A549 (cell line): ENCODE results near the gene CAMKMT. TPM values are rescaled to one million over a fixed set of nuclear protein-coding genes. Genes with fewer than 3 reads are reported as not detected.

Experiments used
- ATAC-seq, 2 experiments: fragments of 200-7000 bp in 1 of 2; fragments of >200 bp in 1 of 2; cut with Nextera tagmentation in 1 of 2; cut with Tn5 transposase in 1 of 2; 3 replicates each; pipeline versions ENCODE4 v1.8.0 to v1.9.1; 2018 to 2020; ENCODE audit warnings: mild to moderate bottlenecking in 1 of 2, moderate library complexity in 1 of 2
- CTCF ChIA-PET: fragments of 300-600 bp; sonication (Branson Sonifier 250); formaldehyde crosslinking; extraction: SDS; loops from one replicate; lab custom pipeline; 2021; ENCODE audit warnings: antibody characterized with exemption, inconsistent platforms; lab: Yijun Ruan, JAX
- POLR2A ChIA-PET: fragments of 350-600 bp; formaldehyde crosslinking; extraction: SDS; loops from one replicate; lab custom pipeline; 2021; ENCODE audit warnings: antibody characterized with exemption, inconsistent platforms; lab: Yijun Ruan, JAX
- DNase-seq, 2 experiments: peaks; one replicate each; pipeline versions ENCODE4 v3.0.0 to v3.0.0-alpha.2; 2011 to 2016; ENCODE audit warnings: low read depth in 1 of 2, low spot score in 1 of 2
- FAIRE-seq: peaks from 2 replicates; lab custom pipeline; 2011; peaks lifted over from hg19 to GRCh38; lab: Jason Lieb, UNC
- H3K27ac ChIP-seq, 2 experiments: fragments of >200 bp; sonication (Bioruptor Twin); formaldehyde crosslinking; 3 replicates each; pipeline ENCODE4 v1.5.1; 2016 to 2017
- H3K4me1 ChIP-seq: fragments of >200 bp; sonication (Bioruptor Twin); formaldehyde crosslinking; 3 replicates; pipeline ENCODE4 v1.6.1; 2016
- H3K4me2 ChIP-seq: fragments of >200 bp; sonication (Bioruptor Twin); formaldehyde crosslinking; 3 replicates; pipeline ENCODE4 v1.6.1; 2016
- H3K4me3 ChIP-seq: fragments of >200 bp; sonication (Bioruptor Twin); formaldehyde crosslinking; 3 replicates; pipeline ENCODE4 v1.5.1; 2016
- H3K9me3 ChIP-seq: fragments of >200 bp; sonication (Bioruptor Twin); formaldehyde crosslinking; 3 replicates; pipeline ENCODE4 v1.6.1; 2016
- ATOH8 ChIP-seq: fragments of 250-450 bp; sonication (Bioruptor Pico); IDR thresholded peaks from 2 replicates; pipeline ENCODE4 v1.5.0; 2020; ENCODE audit warnings: low read depth, mild to moderate bottlenecking, moderate library complexity
- BHLHE40 ChIP-seq: IDR thresholded peaks from 2 replicates; pipeline ENCODE4 v1.6.1; 2012; ENCODE audit warnings: low read depth, low read length, inconsistent platforms
- E2F6 ChIP-seq: IDR thresholded peaks from 2 replicates; pipeline ENCODE4 v1.6.1; 2012; ENCODE audit warnings: low read depth, borderline replicate concordance
- ELK1 ChIP-seq: fragments of 150-350 bp; IDR thresholded peaks from 2 replicates; pipeline ENCODE4 v1.6.1; 2014; ENCODE audit warnings: low read depth, mild to moderate bottlenecking, low read length
- ESRRA ChIP-seq: fragments of 150-350 bp; IDR thresholded peaks from 2 replicates; pipeline ENCODE4 v1.6.1; 2014; ENCODE audit warnings: mild to moderate bottlenecking, low read length, borderline replicate concordance
- FOSB ChIP-seq: fragments of 250-450 bp; sonication (Bioruptor Pico); IDR thresholded peaks from 2 replicates; pipeline ENCODE4 v1.5.0; 2020; ENCODE audit warnings: mild to moderate bottlenecking, moderate library complexity
- HOXA7 ChIP-seq: fragments of 250-450 bp; sonication (Bioruptor Pico); IDR thresholded peaks from 2 replicates; pipeline ENCODE4 v1.5.0; 2020; ENCODE audit warnings: mild to moderate bottlenecking, moderate library complexity
- HOXB13 ChIP-seq: fragments of 250-450 bp; sonication (Bioruptor Pico); IDR thresholded peaks from 2 replicates; pipeline ENCODE4 v1.5.0; 2020; ENCODE audit warnings: low read depth, mild to moderate bottlenecking, moderate library complexity
- JUNB ChIP-seq: fragments of >200 bp; sonication (Bioruptor Twin); formaldehyde crosslinking; IDR thresholded peaks from 2 replicates; pipeline ENCODE4 v1.6.1; 2016
- KDM1A ChIP-seq: fragments of 200-600 bp; sonication (generic); IDR thresholded peaks from 2 replicates; pipeline ENCODE4 v1.6.1; 2016; ENCODE audit warnings: low read depth, mild to moderate bottlenecking
- MAFK ChIP-seq: fragments of 450-650 bp; IDR thresholded peaks from 2 replicates; pipeline ENCODE4 v1.6.1; 2014; ENCODE audit not compliant: partially characterized antibody
- MAX ChIP-seq: IDR thresholded peaks from 2 replicates; pipeline ENCODE4 v1.6.1; 2012
- MAZ ChIP-seq: fragments of 150-350 bp; IDR thresholded peaks from 2 replicates; pipeline ENCODE4 v1.6.1; 2014; ENCODE audit warnings: antibody characterized with exemption, low read depth, low read length, borderline replicate concordance
- MYC ChIP-seq: IDR thresholded peaks from 2 replicates; pipeline ENCODE4 v1.6.1; 2012; ENCODE audit warnings: mild to moderate bottlenecking, inconsistent platforms, low read length, improper control_type of control experiment, borderline replicate concordance
- NPAS2 ChIP-seq: fragments of 250-450 bp; sonication (Bioruptor Pico); IDR thresholded peaks from 2 replicates; pipeline ENCODE4 v1.8.0; 2022; ENCODE audit warnings: mild to moderate bottlenecking, moderate library complexity, borderline replicate concordance
- PHF8 ChIP-seq: fragments of 200-600 bp; sonication (generic); IDR thresholded peaks from 2 replicates; pipeline ENCODE4 v1.6.1; 2016; ENCODE audit warnings: low read depth, mild to moderate bottlenecking, antibody characterized with exemption, moderate library complexity, borderline replicate concordance
- POLR2A ChIP-seq: IDR thresholded peaks from 2 replicates; pipeline ENCODE4 v1.6.1; 2012; ENCODE audit warnings: mild to moderate bottlenecking, low read length
- POLR2AphosphoS2 ChIP-seq: conservative IDR thresholded peaks from 2 replicates; pipeline ENCODE4 v1.6.1; 2012; ENCODE audit warnings: low read length, improper control_type of control experiment, inconsistent platforms
- RAD21 ChIP-seq, 2 experiments: fragments of >200 bp in 1 of 2; sonication (Bioruptor Twin) in 1 of 2; formaldehyde crosslinking in 1 of 2; IDR thresholded peaks in 1 of 2; conservative IDR thresholded peaks in 1 of 2; 2 replicates in 1 of 2; 3 replicates in 1 of 2; pipeline ENCODE4 v1.6.1; 2012 to 2018; ENCODE audit warnings: inconsistent platforms in 1 of 2
- RFX5 ChIP-seq: fragments of 450-650 bp; IDR thresholded peaks from 2 replicates; pipeline ENCODE4 v1.7.1; 2014; ENCODE audit warnings: antibody characterized with exemption, mild to moderate bottlenecking, moderate library complexity
- SREBF2 ChIP-seq: fragments of 450-650 bp; IDR thresholded peaks from 2 replicates; pipeline ENCODE4 v1.6.1; 2014; ENCODE audit warnings: mild to moderate bottlenecking, moderate library complexity
- TP53 ChIP-seq: fragments of 250-450 bp; sonication (Bioruptor Pico); IDR thresholded peaks from 2 replicates; pipeline ENCODE4 v1.5.0; 2021; ENCODE audit warnings: mild to moderate bottlenecking, moderate library complexity
- USF2 ChIP-seq: fragments of 450-650 bp; IDR thresholded peaks from 2 replicates; pipeline ENCODE4 v1.6.1; 2014; ENCODE audit warnings: antibody characterized with exemption
- ZC3H11A ChIP-seq: fragments of 450-650 bp; IDR thresholded peaks from 2 replicates; pipeline ENCODE4 v1.6.1; 2014; ENCODE audit warnings: antibody characterized with exemption, mild to moderate bottlenecking
- ZSCAN20 ChIP-seq: fragments of 250-450 bp; sonication (Bioruptor Pico); IDR thresholded peaks from 2 replicates; pipeline ENCODE4 v1.8.0; 2022; ENCODE audit warnings: mild to moderate bottlenecking, moderate library complexity
- WGBS: methylation state at CpG from one replicate; pipeline ENCODE4 v1.1.6; 2017; ENCODE audit errors: missing lambda C conversion rate; 5-methylcytosine and 5-hydroxymethylcytosine counted together
- polyA plus RNA-seq, 4 experiments: library from polyadenylated mRNA; depleted of rRNA in 3 of 4; stranded (reverse); fragments of >200 nt; fragmentation: RNase III in 1 of 4; extraction: RNeasy Plus Mini Kit Qiagen cat#74134 plus additional on column Dnase treatment in 1 of 4; gene quantifications; 2 replicates in 3 of 4; 3 replicates in 1 of 4; pipeline ENCODE4 v1.2.3, GENCODE V29; 2011 to 2017

Gene CAMKMT
- polyA plus RNA-seq, 2 of the 4 experiments (the other 2 are of a cell fraction): 6.5 to 15.7 TPM

GRCh38 chr2:44798139-44798659 lies 436.5 kb downstream of the CAMKMT start:
- DNase-seq: no peak
- ChIA-PET CTCF (no interaction called here), POLR2A (no interaction called here)
- Histone ChIP-seq H3K4me1 (no peaks in the 10 kb centered on the region), H3K9me3 (no peaks in the 10 kb centered on the region), H3K4me3 (no peak overlapping the region), H3K27ac (no peak overlapping the region), H3K4me2 (no peak overlapping the region)
- 48% methylated on average over 6 of the region's 6 CpGs for WGBS
- no peak for TF ChIP-seq HOXB13 (CRISPR knock-in tag)
- no peak for TF ChIP-seq POLR2AphosphoS2
- TF ChIP-seq MYC: no peak
- TF ChIP-seq POLR2A: no peak
- no peak for TF ChIP-seq MAFK
- no peak for TF ChIP-seq KDM1A
- no peak for TF ChIP-seq ATOH8
- TF ChIP-seq RAD21 (conservative IDR thresholded peaks at IDR 0.05 in 1 of 2, IDR thresholded peaks at IDR 0.05 in 1 of 2): no peak
- ATAC-seq: no peak
- FAIRE-seq: no peak

GRCh38 chr2:44799105-44799504 lies 437.4 kb downstream of the CAMKMT start:
- Histone ChIP-seq H3K4me3 (no peak overlapping the region), H3K27ac (no peak overlapping the region), H3K4me2 (no peak overlapping the region), H3K4me1 (no peaks in the 10 kb centered on the region), H3K9me3 (no peaks in the 10 kb centered on the region)
- ChIA-PET POLR2A (no interaction called here), CTCF (interaction anchor here (0.8 kb wide), 1 partner anchor 12 kb away, joined by 3 read pairs; no protein-coding TSS in a partner anchor)
- no peak for FAIRE-seq
- no peak for ATAC-seq
- WGBS: 56% methylated on average over 3 of the region's 3 CpGs
- no peak for TF ChIP-seq TP53 (CRISPR knock-in tag)
- no peak for TF ChIP-seq MAZ
- no peak for TF ChIP-seq ZC3H11A
- TF ChIP-seq ZSCAN20 (CRISPR knock-in tag): no peak
- no peak for TF ChIP-seq ELK1
- TF ChIP-seq JUNB: no peak
- TF ChIP-seq RFX5: no peak
- no peak for TF ChIP-seq HOXA7 (CRISPR knock-in tag)
- no peak for TF ChIP-seq ESRRA
- no peak for DNase-seq

- DNase-seq: no peak
- ChIA-PET POLR2A (no interaction called here), CTCF (interaction anchor here (0.8 to 0.9 kb wide), 2 partner anchors 13 to 102 kb away, joined by 3 to 4 read pairs; no protein-coding TSS in a partner anchor)
- Histone ChIP-seq H3K4me1 (no peaks in the 10 kb centered on the region), H3K27ac (no peak overlapping the region), H3K9me3 (no peaks in the 10 kb centered on the region), H3K4me3 (no peak overlapping the region), H3K4me2 (no peak overlapping the region)
- 36% methylated on average over 2 of the region's 2 CpGs for WGBS
- peak; percentile 57 for TF ChIP-seq MAFK
- no peak for TF ChIP-seq FOSB (CRISPR knock-in tag)
- TF ChIP-seq SREBF2: no peak
- FAIRE-seq: no peak
- no peak for ATAC-seq
These were observed 438.0 kb downstream of the CAMKMT start for GRCh38 chr2:44799754-44800153.

GRCh38 chr2:44801289-44801840 lies 439.6 kb downstream of the CAMKMT start:
- FAIRE-seq (no peak), DNase-seq (no peak), ATAC-seq (no peak)
- no peak overlapping the region for H3K27ac ChIP-seq
- no peak overlapping the region for H3K4me2 ChIP-seq
- CTCF ChIA-PET: interaction anchor here (1.1 to 2.8 kb wide), 3 partner anchors 15 to 322 kb away, joined by 3 to 12 read pairs (median 5); no protein-coding TSS in a partner anchor
- H3K4me3 ChIP-seq: no peak overlapping the region
- POLR2A ChIA-PET: no interaction called here
- no peaks in the 10 kb centered on the region for H3K9me3 ChIP-seq
- H3K4me1 ChIP-seq: no peaks in the 10 kb centered on the region
- WGBS: 87% methylated on average over 23 of the region's 23 CpGs
- no peak for TF ChIP-seq USF2
- TF ChIP-seq PHF8: no peak
- TF ChIP-seq TP53 (CRISPR knock-in tag): no peak
- TF ChIP-seq BHLHE40: no peak
- no peak for TF ChIP-seq ELK1
- no peak for TF ChIP-seq KDM1A
- TF ChIP-seq MAX: no peak
- TF ChIP-seq NPAS2: no peak
- no peak for TF ChIP-seq E2F6
- TF ChIP-seq ESRRA: no peak
